ENCODE results near the gene CLIP4.

DNA sequence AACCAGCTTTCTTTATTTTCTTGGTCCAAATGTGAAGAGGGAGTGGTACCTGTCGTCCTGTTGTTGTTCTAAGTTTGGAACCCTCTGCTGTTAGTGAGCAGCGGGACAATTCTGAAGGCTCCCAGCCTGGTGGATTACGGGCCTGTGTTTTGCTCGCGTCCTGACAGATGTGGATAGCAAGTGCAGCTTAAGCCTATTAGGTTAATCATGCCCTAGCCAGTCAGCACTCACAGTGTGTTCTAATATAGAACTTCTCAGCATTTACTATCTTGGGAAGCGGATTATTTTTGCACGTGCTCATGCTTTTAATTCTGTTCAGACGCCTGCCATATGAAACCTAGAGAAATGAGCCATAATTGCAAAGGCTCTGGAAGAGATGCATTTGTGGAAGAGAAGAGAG is 40.8 kb upstream of the CLIP4 start, which contains the start of gene PCARE:
- TF ChIP-seq, protein P1, sequence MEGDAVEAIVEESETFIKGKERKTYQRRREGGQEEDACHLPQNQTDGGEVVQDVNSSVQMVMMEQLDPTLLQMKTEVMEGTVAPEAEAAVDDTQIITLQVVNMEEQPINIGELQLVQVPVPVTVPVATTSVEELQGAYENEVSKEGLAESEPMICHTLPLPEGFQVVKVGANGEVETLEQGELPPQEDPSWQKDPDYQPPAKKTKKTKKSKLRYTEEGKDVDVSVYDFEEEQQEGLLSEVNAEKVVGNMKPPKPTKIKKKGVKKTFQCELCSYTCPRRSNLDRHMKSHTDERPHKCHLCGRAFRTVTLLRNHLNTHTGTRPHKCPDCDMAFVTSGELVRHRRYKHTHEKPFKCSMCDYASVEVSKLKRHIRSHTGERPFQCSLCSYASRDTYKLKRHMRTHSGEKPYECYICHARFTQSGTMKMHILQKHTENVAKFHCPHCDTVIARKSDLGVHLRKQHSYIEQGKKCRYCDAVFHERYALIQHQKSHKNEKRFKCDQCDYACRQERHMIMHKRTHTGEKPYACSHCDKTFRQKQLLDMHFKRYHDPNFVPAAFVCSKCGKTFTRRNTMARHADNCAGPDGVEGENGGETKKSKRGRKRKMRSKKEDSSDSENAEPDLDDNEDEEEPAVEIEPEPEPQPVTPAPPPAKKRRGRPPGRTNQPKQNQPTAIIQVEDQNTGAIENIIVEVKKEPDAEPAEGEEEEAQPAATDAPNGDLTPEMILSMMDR (IDR thresholded peaks at IDR 0.05) = no peak
- TF ChIP-seq POLR2A (IDR thresholded peaks at IDR 0.05) = no peak

Measured in uterus (tissue), 2 donors.